Neuronal stem cell (in vitro differentiated cells): ENCODE measurements around the gene LDB2.

Source experiments
- DNase-seq: peaks from one replicate; pipeline ENCODE4 v3.0.0-alpha.2; 2013; ENCODE audit warnings: low spot score
- H2AFZ ChIP-seq: one replicate; pipeline ENCODE4 v1.6.1; 2013; ENCODE audit warnings: mild to moderate bottlenecking, low read length, inconsistent platforms
- H2AK5ac ChIP-seq: 2 replicates; pipeline ENCODE4 v1.6.1; 2013; ENCODE audit warnings: low read depth, mild to moderate bottlenecking, inconsistent platforms, low read length, moderate library complexity, mixed read lengths
- H2BK120ac ChIP-seq: 2 replicates; pipeline ENCODE4 v1.6.1; 2013; ENCODE audit warnings: low read depth, mild to moderate bottlenecking, inconsistent platforms, low read length, moderate library complexity, mixed read lengths
- H2BK12ac ChIP-seq: one replicate; pipeline ENCODE4 v1.6.1; 2013; ENCODE audit warnings: low read length, inconsistent platforms
- H2BK15ac ChIP-seq: 2 replicates; pipeline ENCODE4 v1.6.1; 2013; ENCODE audit warnings: mild to moderate bottlenecking, low read length, inconsistent platforms, mixed read lengths
- H2BK5ac ChIP-seq: one replicate; pipeline ENCODE4 v1.6.1; 2013; ENCODE audit warnings: inconsistent platforms, mild to moderate bottlenecking, low read length, moderate library complexity
- H3K14ac ChIP-seq: one replicate; pipeline ENCODE4 v1.6.1; 2013; ENCODE audit warnings: low read length, inconsistent platforms
- H3K18ac ChIP-seq: 2 replicates; pipeline ENCODE4 v1.6.1; 2013; ENCODE audit warnings: low read length, inconsistent platforms
- H3K23ac ChIP-seq: 2 replicates; pipeline ENCODE4 v1.6.1; 2013; ENCODE audit warnings: low read depth, mild to moderate bottlenecking, mixed read lengths, low read length, inconsistent platforms; ENCODE audit not compliant: poor library complexity
- H3K27ac ChIP-seq: replicated peaks from 3 replicates; pipeline ENCODE4 v1.5.1; 2013; ENCODE audit warnings: low read length, inconsistent platforms
- H3K27me3 ChIP-seq, 3 experiments: 2 replicates each; pipeline ENCODE4 v1.6.1; 2013; ENCODE audit warnings: low read length in 3 of 3, mild to moderate bottlenecking in 2 of 3, inconsistent platforms in 1 of 3, low read depth in 1 of 3, mixed read lengths in 1 of 3, moderate library complexity in 1 of 3; ENCODE audit not compliant: control insufficient read depth in 3 of 3, insufficient read depth in 3 of 3
- H3K36me3 ChIP-seq, 2 donors: replicated peaks in 1 of 2; 2 replicates each; pipeline ENCODE4 v1.6.1; 2013; ENCODE audit warnings: low read length in 2 of 2; ENCODE audit not compliant: control insufficient read depth in 2 of 2, insufficient read depth in 2 of 2
- H3K4ac ChIP-seq: 2 replicates; pipeline ENCODE4 v1.6.1; 2013; ENCODE audit warnings: inconsistent platforms, mild to moderate bottlenecking, low read length, moderate library complexity
- H3K4me1 ChIP-seq, 2 donors: 1 replicate in 1 of 2; 2 replicates in 1 of 2; pipeline ENCODE4 v1.6.1; 2013; ENCODE audit warnings: low read length in 2 of 2, low read depth in 1 of 2; ENCODE audit not compliant: control insufficient read depth in 2 of 2, insufficient read depth in 1 of 2
- H3K4me2 ChIP-seq: one replicate; pipeline ENCODE4 v1.6.1; 2013; ENCODE audit warnings: mild to moderate bottlenecking, low read length, inconsistent platforms; ENCODE audit not compliant: insufficient read depth, poor library complexity, severe bottlenecking
- H3K4me3 ChIP-seq, 2 donors: 2 replicates each; pipeline ENCODE4 v1.5.1; 2013; ENCODE audit warnings: low read length in 2 of 2, mild to moderate bottlenecking in 2 of 2, inconsistent platforms in 1 of 2, moderate library complexity in 1 of 2
- H3K79me1 ChIP-seq: one replicate; pipeline ENCODE4 v1.6.1; 2013; ENCODE audit warnings: low read depth, mild to moderate bottlenecking, inconsistent platforms, low read length, moderate library complexity
- H3K9ac ChIP-seq: one replicate; pipeline ENCODE4 v1.6.1; 2013; ENCODE audit warnings: mild to moderate bottlenecking, low read depth, low read length, inconsistent platforms; ENCODE audit not compliant: poor library complexity
- H3K9me3 ChIP-seq, 2 donors: replicated peaks in 1 of 2; 2 replicates each; pipeline versions ENCODE3 to v1.6.1; 2013; ENCODE audit warnings: low read length in 2 of 2, mild to moderate bottlenecking in 2 of 2, inconsistent platforms in 1 of 2, low read depth in 1 of 2, mixed read lengths in 1 of 2, moderate library complexity in 1 of 2; ENCODE audit not compliant: control insufficient read depth in 2 of 2, insufficient read depth in 1 of 2
- H4K8ac ChIP-seq: one replicate; pipeline ENCODE4 v1.6.1; 2013; ENCODE audit warnings: low read depth, mild to moderate bottlenecking, inconsistent platforms, low read length, moderate library complexity
- H4K91ac ChIP-seq: one replicate; pipeline ENCODE4 v1.6.1; 2013; ENCODE audit warnings: low read length, low read depth, mild to moderate bottlenecking, inconsistent platforms; ENCODE audit not compliant: poor library complexity
- WGBS, 2 donors: extraction: QIAGEN DNeasy Blood & Tissue Kit; methylation state at CpG; one replicate each; pipeline ENCODE4 v1.1.7; 2013; ENCODE audit warnings: missing lambda C conversion rate in 2 of 2, mixed read lengths in 1 of 2; ENCODE audit not compliant: insufficient read length in 2 of 2, insufficient replicate concordance in 1 of 2; ENCODE audit errors: extremely low coverage in 2 of 2; 5-methylcytosine and 5-hydroxymethylcytosine counted together

LDB2 gene

GRCh38 chr4:16757080-16757521 is 141.3 kb downstream of the LDB2 start:
- Histone ChIP-seq H4K8ac (no peak overlapping the region), H3K4me1 (peaks cover 2 to 6% of the 10 kb centered on the region in 2 donors), H3K9me3 (no peaks in the 10 kb centered on the region), H3K18ac (no peak overlapping the region), H2AFZ (no peak overlapping the region), H2AK5ac (no peak overlapping the region), H3K4ac (no peak overlapping the region), H2BK5ac (no peak overlapping the region), H3K79me1 (no peaks in the 10 kb centered on the region), H3K27ac (no peak overlapping the region), H3K36me3 (no peaks in the 10 kb centered on the region), H3K27me3 (no peaks in the 10 kb centered on the region), H2BK12ac (no peak overlapping the region), H2BK15ac (no peak overlapping the region), H3K9ac (no peak overlapping the region), H3K4me2 (no peak overlapping the region), H4K91ac (no peak overlapping the region), H3K23ac (no peak overlapping the region), H2BK120ac (no peak overlapping the region), H3K14ac (no peak overlapping the region), H3K4me3 (no peak overlapping the region)
- WGBS, 2 donors, result no CpG with 5 or more reads among the region's 14 CpGs
- DNase-seq, result no peak

DNA sequence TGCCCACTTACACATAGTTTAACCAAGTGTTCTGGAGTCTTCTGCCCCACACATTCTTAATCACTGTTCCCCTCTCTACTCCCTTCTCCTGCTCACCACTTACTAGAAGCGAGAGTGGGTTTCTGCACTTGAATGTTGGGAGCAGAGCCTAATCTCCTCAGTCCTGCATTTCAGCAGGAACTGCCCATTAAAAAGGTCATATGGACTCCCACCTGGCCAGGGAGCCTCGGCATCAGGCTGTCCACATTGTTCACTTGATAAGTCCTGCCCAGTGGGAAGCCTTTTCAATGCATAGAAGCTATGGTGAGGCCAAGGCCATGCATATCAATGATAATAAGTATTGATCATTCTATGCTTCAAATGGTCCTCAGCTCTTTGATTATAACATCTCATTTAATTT is 144.3 kb downstream of the LDB2 start:
- no peak overlapping the region for H3K4me2 ChIP-seq
- no peak overlapping the region for H4K8ac ChIP-seq
- no peak overlapping the region for H3K23ac ChIP-seq
- no peaks in the 10 kb centered on the region for H3K36me3 ChIP-seq
- no peak overlapping the region for H3K18ac ChIP-seq
- no peak for DNase-seq
- H3K9ac ChIP-seq, result no peak overlapping the region
- H3K4ac ChIP-seq, result no peak overlapping the region
- H4K91ac ChIP-seq, result no peak overlapping the region
- H3K14ac ChIP-seq, result no peak overlapping the region
- peaks cover 2 to 6% of the 10 kb centered on the region in 2 donors for H3K4me1 ChIP-seq
- no peak overlapping the region for H3K27ac ChIP-seq
- H2BK15ac ChIP-seq, result no peak overlapping the region
- no peaks in the 10 kb centered on the region for H3K79me1 ChIP-seq
- H2BK5ac ChIP-seq, result no peak overlapping the region
- no peak overlapping the region for H2BK12ac ChIP-seq
- WGBS, 2 donors, result no CpG with 5 or more reads among the region's 2 CpGs
- H3K27me3 ChIP-seq, result no peaks in the 10 kb centered on the region
- no peaks in the 10 kb centered on the region for H3K9me3 ChIP-seq
- H2BK120ac ChIP-seq, result no peak overlapping the region
- no peak overlapping the region for H2AFZ ChIP-seq
- no peak overlapping the region for H2AK5ac ChIP-seq
- H3K4me3 ChIP-seq, result no peak overlapping the region

- Histone ChIP-seq H3K4me1 (peaks cover 2 to 4% of the 10 kb centered on the region in 2 donors), H3K14ac (no peak overlapping the region), H2BK120ac (no peak overlapping the region), H2BK15ac (no peak overlapping the region), H2BK5ac (no peak overlapping the region), H3K23ac (no peak overlapping the region), H2AFZ (no peak overlapping the region), H3K9ac (no peak overlapping the region), H2BK12ac (no peak overlapping the region), H3K27ac (no peak overlapping the region), H3K36me3 (no peaks in the 10 kb centered on the region), H2AK5ac (no peak overlapping the region), H4K8ac (no peak overlapping the region), H3K27me3 (no peaks in the 10 kb centered on the region), H3K4ac (no peak overlapping the region), H4K91ac (no peak overlapping the region), H3K79me1 (no peaks in the 10 kb centered on the region), H3K9me3 (no peaks in the 10 kb centered on the region), H3K4me2 (no peak overlapping the region), H3K18ac (no peak overlapping the region), H3K4me3 (no peak overlapping the region)
- no peak for DNase-seq
Measured at GRCh38 chr4:16752150-16752549, 146.3 kb downstream of the LDB2 start.

DNA sequence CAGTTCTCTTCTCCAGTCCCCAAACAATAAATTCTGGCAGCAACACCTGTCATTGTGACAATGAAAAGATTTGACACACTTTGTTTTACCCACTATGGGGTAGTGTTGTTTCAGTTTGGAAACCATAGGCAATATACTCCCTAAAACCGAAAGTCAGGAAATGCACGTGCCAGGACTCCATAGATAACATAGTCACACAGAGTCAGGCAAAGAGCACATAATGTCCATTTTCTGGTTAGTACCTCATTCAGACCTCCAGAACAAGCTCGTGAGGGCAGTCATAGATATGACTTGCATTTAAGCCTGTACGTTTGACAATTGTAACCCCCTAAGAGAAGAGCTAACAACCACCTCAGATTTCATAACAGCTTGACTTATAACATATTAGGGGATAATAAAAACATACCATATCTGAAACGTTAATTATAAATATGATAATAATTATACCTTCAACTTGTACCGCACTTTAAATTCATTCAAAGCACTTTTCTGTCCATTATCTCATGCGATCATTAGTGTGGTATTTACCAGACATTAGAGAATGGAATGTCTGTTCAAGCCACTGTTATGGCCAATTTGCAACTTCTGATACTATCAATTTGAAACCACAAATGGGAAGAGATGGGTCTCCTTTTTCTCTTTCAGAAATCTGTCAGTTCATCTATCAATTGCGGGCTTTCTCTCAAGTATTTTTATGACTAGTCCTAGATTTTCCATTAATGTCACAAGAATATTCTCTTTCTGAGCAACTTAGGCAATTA is 147.4 kb downstream of the LDB2 start:
- WGBS, 2 donors, result no CpG with 5 or more reads among the region's 8 CpGs
- DNase-seq, result no peak
- Histone ChIP-seq H4K8ac (no peak overlapping the region), H2BK12ac (no peak overlapping the region), H3K4ac (no peak overlapping the region), H3K36me3 (no peaks in the 10 kb centered on the region), H3K18ac (no peak overlapping the region), H4K91ac (no peak overlapping the region), H3K4me3 (no peak overlapping the region), H3K4me2 (no peak overlapping the region), H2BK120ac (no peak overlapping the region), H3K4me1 (no peaks in the 10 kb centered on the region), H2BK15ac (no peak overlapping the region), H3K14ac (no peak overlapping the region), H3K27me3 (no peaks in the 10 kb centered on the region), H2AFZ (no peak overlapping the region), H3K27ac (no peak overlapping the region), H3K23ac (no peak overlapping the region), H3K79me1 (no peaks in the 10 kb centered on the region), H2AK5ac (no peak overlapping the region), H3K9me3 (no peaks in the 10 kb centered on the region), H3K9ac (no peak overlapping the region), H2BK5ac (no peak overlapping the region)
